Trophoblast cell (in vitro differentiated cells and primary cell): Measurements from ENCODE around the gene FRS3.

Experiments used
- DNase-seq, 2 donors: peaks; one replicate each; pipeline ENCODE4 v3.0.0-alpha.2; 2016
- H2AFZ ChIP-seq: 2 replicates; pipeline ENCODE4 v1.6.1; 2013; ENCODE audit warnings: low read length, moderate library complexity, mild to moderate bottlenecking; ENCODE audit not compliant: insufficient read depth, poor library complexity
- H2AK5ac ChIP-seq: 2 replicates; pipeline ENCODE4 v1.6.1; 2013; ENCODE audit warnings: mild to moderate bottlenecking, low read length
- H2BK120ac ChIP-seq: 2 replicates; pipeline ENCODE4 v1.6.1; 2013; ENCODE audit warnings: low read length, mild to moderate bottlenecking, moderate library complexity; ENCODE audit not compliant: insufficient read depth, poor library complexity
- H2BK12ac ChIP-seq: 2 replicates; pipeline ENCODE4 v1.6.1; 2013; ENCODE audit warnings: mild to moderate bottlenecking, low read length, moderate library complexity
- H2BK5ac ChIP-seq: 2 replicates; pipeline ENCODE4 v1.6.1; 2013; ENCODE audit warnings: low read length, low read depth, moderate library complexity, mild to moderate bottlenecking; ENCODE audit not compliant: poor library complexity
- H3K14ac ChIP-seq: 2 replicates; pipeline ENCODE4 v1.6.1; 2013; ENCODE audit warnings: mild to moderate bottlenecking, low read length
- H3K18ac ChIP-seq: 2 replicates; pipeline ENCODE4 v1.6.1; 2013; ENCODE audit warnings: mild to moderate bottlenecking, low read length
- H3K23ac ChIP-seq: 2 replicates; pipeline ENCODE4 v1.6.1; 2013; ENCODE audit warnings: low read length
- H3K27ac ChIP-seq: 2 replicates; pipeline ENCODE4 v1.5.1; 2013; ENCODE audit warnings: low read depth, mild to moderate bottlenecking, inconsistent platforms, low read length, moderate library complexity
- H3K27me3 ChIP-seq: 2 replicates; pipeline ENCODE4 v1.6.1; 2013; ENCODE audit warnings: inconsistent platforms, mild to moderate bottlenecking, low read length, moderate library complexity; ENCODE audit not compliant: insufficient read depth
- H3K36me3 ChIP-seq, 2 experiments: 1 replicate in 1 of 2; 2 replicates in 1 of 2; pipeline ENCODE4 v1.6.1; 2013; ENCODE audit warnings: low read length in 2 of 2, mild to moderate bottlenecking in 2 of 2, moderate library complexity in 1 of 2; ENCODE audit not compliant: insufficient read depth in 2 of 2, control insufficient read depth in 1 of 2
- H3K4ac ChIP-seq: 2 replicates; pipeline ENCODE4 v1.6.1; 2013; ENCODE audit warnings: low read depth, mild to moderate bottlenecking, low read length, moderate library complexity
- H3K4me1 ChIP-seq, 2 experiments: 1 replicate in 1 of 2; 2 replicates in 1 of 2; pipeline ENCODE4 v1.6.1; 2013; ENCODE audit warnings: low read length in 2 of 2, mild to moderate bottlenecking in 2 of 2, moderate library complexity in 1 of 2; ENCODE audit not compliant: insufficient read depth in 2 of 2, control insufficient read depth in 1 of 2
- H3K4me2 ChIP-seq: 2 replicates; pipeline ENCODE4 v1.6.1; 2013; ENCODE audit warnings: inconsistent platforms, mild to moderate bottlenecking, low read length, moderate library complexity
- H3K4me3 ChIP-seq: 2 replicates; pipeline ENCODE4 v1.5.1; 2013; ENCODE audit warnings: mild to moderate bottlenecking, low read depth, low read length, inconsistent platforms
- H3K79me1 ChIP-seq: one replicate; pipeline ENCODE4 v1.6.1; 2013; ENCODE audit warnings: low read length
- H3K79me2 ChIP-seq: 2 replicates; pipeline ENCODE4 v1.6.1; 2013; ENCODE audit warnings: low read length, mild to moderate bottlenecking; ENCODE audit not compliant: control insufficient read depth, insufficient read depth, poor library complexity
- H3K9ac ChIP-seq: 2 replicates; pipeline ENCODE4 v1.6.1; 2013; ENCODE audit warnings: mild to moderate bottlenecking, low read length
- H3K9me3 ChIP-seq: 2 replicates; pipeline ENCODE4 v1.6.1; 2013; ENCODE audit warnings: low read depth, mild to moderate bottlenecking, control low read depth, inconsistent platforms, low read length; ENCODE audit not compliant: insufficient read depth
- H4K12ac ChIP-seq: 2 replicates; pipeline ENCODE4 v1.6.1; 2013; ENCODE audit warnings: low read depth, mild to moderate bottlenecking, low read length, moderate library complexity
- H4K8ac ChIP-seq: 2 replicates; pipeline ENCODE4 v1.6.1; 2013; ENCODE audit warnings: low read depth, mild to moderate bottlenecking, low read length, moderate library complexity
- H4K91ac ChIP-seq: one replicate; pipeline ENCODE4 v1.6.1; 2013; ENCODE audit warnings: low read depth, mild to moderate bottlenecking, low read length, moderate library complexity
- WGBS: extraction: QIAGEN DNeasy Blood & Tissue Kit; methylation state at CpG from one replicate; pipeline ENCODE4 v1.1.7; 2013; ENCODE audit warnings: missing lambda C conversion rate; ENCODE audit not compliant: insufficient read length, insufficient coverage; ENCODE audit errors: extremely low coverage; 5-methylcytosine and 5-hydroxymethylcytosine counted together

FRS3 gene

GRCh38 chr6:41791305-41791704, 11.6 kb upstream of the FRS3 start:
- no peak overlapping the region for H3K18ac ChIP-seq
- no peak overlapping the region for H2AK5ac ChIP-seq
- H3K9me3 ChIP-seq = no peaks in the 10 kb centered on the region
- H3K4ac ChIP-seq = no peak overlapping the region
- peaks cover 12 to 22% of the 10 kb centered on the region in 2 experiments for H3K36me3 ChIP-seq
- WGBS = no CpG with 5 or more reads among the region's 1 CpG
- H3K14ac ChIP-seq = no peak overlapping the region
- no peak overlapping the region for H4K8ac ChIP-seq
- no peak overlapping the region for H4K12ac ChIP-seq
- H3K27me3 ChIP-seq = no peaks in the 10 kb centered on the region
- no peak overlapping the region for H2BK120ac ChIP-seq
- no peak overlapping the region for H2BK12ac ChIP-seq
- no peak overlapping the region for H2BK5ac ChIP-seq
- no peak overlapping the region for H4K91ac ChIP-seq
- H3K4me2 ChIP-seq = no peak overlapping the region
- H3K79me1 ChIP-seq = peaks cover 12% of the 10 kb centered on the region
- peaks cover 9% of the 10 kb centered on the region for H3K79me2 ChIP-seq
- no peak overlapping the region for H3K9ac ChIP-seq
- H3K23ac ChIP-seq = no peak overlapping the region
- no peak overlapping the region for H3K4me3 ChIP-seq
- H3K4me1 ChIP-seq = peaks cover 0 to 2% of the 10 kb centered on the region in 2 experiments
- no peak overlapping the region for H2AFZ ChIP-seq
- DNase-seq = no peak
- H3K27ac ChIP-seq = no peak overlapping the region

GRCh38 chr6:41790045-41790444, 10.3 kb upstream of the FRS3 start:
- no peak overlapping the region for H4K8ac ChIP-seq
- H2BK120ac ChIP-seq = no peak overlapping the region
- H2BK12ac ChIP-seq = no peak overlapping the region
- no peak overlapping the region for H3K4me3 ChIP-seq
- H3K18ac ChIP-seq = no peak overlapping the region
- no peak overlapping the region for H2AFZ ChIP-seq
- H3K27me3 ChIP-seq = no peaks in the 10 kb centered on the region
- no peak overlapping the region for H3K4me2 ChIP-seq
- no peak for DNase-seq
- H3K27ac ChIP-seq = no peak overlapping the region
- no peak overlapping the region for H4K12ac ChIP-seq
- H3K9ac ChIP-seq = no peak overlapping the region
- H4K91ac ChIP-seq = no peak overlapping the region
- H3K4me1 ChIP-seq = peaks cover 10 to 12% of the 10 kb centered on the region in 2 experiments
- H2AK5ac ChIP-seq = no peak overlapping the region
- no peak overlapping the region for H2BK5ac ChIP-seq
- H3K36me3 ChIP-seq = peaks cover 10 to 22% of the 10 kb centered on the region in 2 experiments
- H3K9me3 ChIP-seq = no peaks in the 10 kb centered on the region
- H3K14ac ChIP-seq = no peak overlapping the region
- H3K79me1 ChIP-seq = peaks cover 12% of the 10 kb centered on the region
- H3K79me2 ChIP-seq = peaks cover 9% of the 10 kb centered on the region
- WGBS = no CpG with 5 or more reads among the region's 1 CpG
- no peak overlapping the region for H3K23ac ChIP-seq
- no peak overlapping the region for H3K4ac ChIP-seq

GRCh38 chr6:41789390-41789724, 9.7 kb upstream of the FRS3 start:
- peaks cover 9% of the 10 kb centered on the region for H3K79me2 ChIP-seq
- peaks cover 14 to 19% of the 10 kb centered on the region in 2 experiments for H3K4me1 ChIP-seq
- no peak overlapping the region for H2AK5ac ChIP-seq
- H4K12ac ChIP-seq = no peak overlapping the region
- H4K91ac ChIP-seq = no peak overlapping the region
- H3K4me2 ChIP-seq = no peak overlapping the region
- H3K9ac ChIP-seq = no peak overlapping the region
- H3K9me3 ChIP-seq = no peaks in the 10 kb centered on the region
- no peak overlapping the region for H2BK12ac ChIP-seq
- H2BK120ac ChIP-seq = no peak overlapping the region
- no CpG with 5 or more reads among the region's 3 CpGs for WGBS
- no peak overlapping the region for H3K18ac ChIP-seq
- no peak overlapping the region for H3K4ac ChIP-seq
- no peak overlapping the region for H2AFZ ChIP-seq
- no peak overlapping the region for H2BK5ac ChIP-seq
- no peak overlapping the region for H3K4me3 ChIP-seq
- H3K27me3 ChIP-seq = no peaks in the 10 kb centered on the region
- H3K27ac ChIP-seq = no peak overlapping the region
- peaks cover 12% of the 10 kb centered on the region for H3K79me1 ChIP-seq
- H3K23ac ChIP-seq = no peak overlapping the region
- H4K8ac ChIP-seq = no peak overlapping the region
- H3K14ac ChIP-seq = no peak overlapping the region
- H3K36me3 ChIP-seq = peaks cover 9 to 19% of the 10 kb centered on the region in 2 experiments
- no peak for DNase-seq

- Histone ChIP-seq H4K91ac (peak within 1 kb of the TSS; percentile 92), H3K9ac (peak within 1 kb of the TSS; percentile 99), H3K79me1 (peaks cover 12% of the 10 kb centered on the region), H3K4me2 (peak within 1 kb of the TSS; percentile 100), H3K23ac (no peak within 1 kb of the TSS), H3K27ac (peak within 1 kb of the TSS; percentile 78), H2AFZ (peak within 1 kb of the TSS; percentile 57), H3K4me3 (peak within 1 kb of the TSS; percentile 98), H2BK120ac (peak within 1 kb of the TSS; percentile 75), H2BK12ac (no peak within 1 kb of the TSS), H3K14ac (peak within 1 kb of the TSS; percentile 94), H4K12ac (peak within 1 kb of the TSS; percentile 95), H3K4ac (peak within 1 kb of the TSS; percentile 96), H3K9me3 (no peaks in the 10 kb centered on the region), H3K27me3 (no peaks in the 10 kb centered on the region), H3K4me1 (peaks cover 14 to 19% of the 10 kb centered on the region in 2 experiments), H4K8ac (peak within 1 kb of the TSS; percentile 97), H2AK5ac (peak within 1 kb of the TSS; percentile 94), H2BK5ac (peak within 1 kb of the TSS; percentile 80), H3K79me2 (peaks cover 9% of the 10 kb centered on the region), H3K18ac (peak within 1 kb of the TSS; percentile 91), H3K36me3 (peaks cover 9 to 17% of the 10 kb centered on the region in 2 experiments)
- WGBS = no CpG with 5 or more reads among the region's 55 CpGs
- DNase-seq = peak; percentile 96 to 98
These were observed 7.7 kb upstream of the FRS3 start, which contains the start of gene TOMM6 for GRCh38 chr6:41787219-41787917. Gene TOMM6 (plus strand): TSS chr6:41787694. CDS start chr6:41787698, 4 bp downstream.
